H1 (cell line): ENCODE data around the gene GNAO1.

ENCODE experiments used
- CTCF ChIP-seq, 3 experiments: IDR thresholded peaks; 1 replicate in 2 of 3; 2 replicates in 1 of 3; pipeline versions ENCODE4 v1.5.1 to v1.6.1; 2011; ENCODE audit warnings: low read length in 3 of 3, mild to moderate bottlenecking in 3 of 3, inconsistent platforms in 2 of 3, low read depth in 1 of 3, moderate library complexity in 1 of 3; ENCODE audit not compliant: insufficient read depth in 1 of 3; ENCODE audit errors: control extremely low read depth in 1 of 3
- EZH2 ChIP-seq: fragments of 200-600 bp; sonication (generic); IDR thresholded peaks from 2 replicates; pipeline ENCODE4 v1.7.1; 2012; ENCODE audit warnings: low read depth, mild to moderate bottlenecking, moderate library complexity, low read length, inconsistent platforms; ENCODE audit not compliant: severe bottlenecking
- POLR2AphosphoS5 ChIP-seq: IDR thresholded peaks from 2 replicates; pipeline ENCODE4 v1.6.1; 2011; ENCODE audit warnings: low read depth, low read length
- RBBP5 ChIP-seq: IDR thresholded peaks from 2 replicates; pipeline ENCODE4 v1.7.1; 2012; ENCODE audit warnings: low read depth, mild to moderate bottlenecking, inconsistent platforms, low read length, moderate library complexity, borderline replicate concordance
- TCF12 ChIP-seq: IDR thresholded peaks from 2 replicates; pipeline ENCODE4 v1.6.1; 2011; ENCODE audit warnings: low read depth, mild to moderate bottlenecking, low read length
- USF2 ChIP-seq: IDR thresholded peaks from 2 replicates; pipeline ENCODE4 v1.6.1; 2011; ENCODE audit warnings: low read length, improper control_type of control experiment

DNA sequence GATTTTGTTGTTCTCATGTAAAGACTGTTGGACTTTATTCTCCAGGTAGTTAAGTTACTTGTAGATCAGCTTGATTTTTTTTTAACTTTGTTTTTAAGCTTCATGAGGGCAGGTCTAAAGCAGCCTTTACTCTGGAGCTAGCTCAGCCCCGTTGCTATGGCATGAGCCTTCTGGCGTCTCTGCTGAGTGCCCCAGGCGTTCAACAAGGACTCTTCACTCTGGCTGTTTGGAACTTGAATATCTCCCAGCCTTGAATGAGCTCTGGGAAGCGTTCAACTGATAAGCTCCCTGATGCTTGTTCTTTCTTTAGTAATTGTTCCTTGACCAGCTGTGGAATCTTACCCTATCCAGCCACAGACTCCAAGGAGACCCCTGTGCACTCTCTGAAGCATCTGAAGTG lies 82.3 kb downstream of the GNAO1 start:
- TF ChIP-seq EZH2, result no peak
- TF ChIP-seq CTCF (IDR thresholded peaks at IDR 0.05; ENCODE audit: control extremely low read depth in 1 of 3, insufficient read depth in 1 of 3, low read depth in 1 of 3, low read length in 3 of 3), result no peak
- no peak for TF ChIP-seq USF2
- no peak for TF ChIP-seq POLR2AphosphoS5
- TF ChIP-seq RBBP5, result no peak
- no peak for TF ChIP-seq TCF12
